Thymus (tissue), 11 donors: ENCODE measurements around the gene SPATA6. TPM values are rescaled to one million over a fixed set of nuclear protein-coding genes. Genes with fewer than 3 reads are reported as not detected.

ENCODE experiments used
- DNase-seq, 9 donors: peaks; one replicate each; pipeline ENCODE4 v3.0.0-alpha.2; 2013; ENCODE audit warnings: low spot score in 9 of 9, low read depth in 6 of 9, missing footprints in 1 of 9
- H3K27ac ChIP-seq, 2 donors: one replicate each; pipeline ENCODE4 v1.5.1; 2013; ENCODE audit warnings: control low read depth in 1 of 2, low read depth in 1 of 2, low read length in 1 of 2, mild to moderate bottlenecking in 1 of 2, moderate library complexity in 1 of 2
- H3K27me3 ChIP-seq, 2 donors: one replicate each; pipeline ENCODE4 v1.5.1; 2013; ENCODE audit warnings: low read length in 1 of 2; ENCODE audit not compliant: control insufficient read depth in 2 of 2, insufficient read depth in 1 of 2
- H3K36me3 ChIP-seq, 2 donors: one replicate each; pipeline ENCODE4 v1.5.1; 2013; ENCODE audit warnings: low read length in 1 of 2, mild to moderate bottlenecking in 1 of 2, moderate library complexity in 1 of 2; ENCODE audit not compliant: control insufficient read depth in 2 of 2, insufficient read depth in 2 of 2
- H3K4me1 ChIP-seq, 2 donors: one replicate each; pipeline ENCODE4 v1.5.1; 2013; ENCODE audit warnings: low read length in 2 of 2; ENCODE audit not compliant: control insufficient read depth in 2 of 2, insufficient read depth in 2 of 2
- H3K4me3 ChIP-seq, 2 donors: one replicate each; pipeline ENCODE4 v1.5.1; 2013; ENCODE audit warnings: low read length in 2 of 2, control low read depth in 1 of 2, mild to moderate bottlenecking in 1 of 2
- H3K9me3 ChIP-seq, 2 donors: one replicate each; pipeline ENCODE4 v1.5.1; 2013; ENCODE audit warnings: low read length in 1 of 2, mild to moderate bottlenecking in 1 of 2; ENCODE audit not compliant: control insufficient read depth in 2 of 2, insufficient read depth in 1 of 2
- WGBS: extraction: QIAGEN DNeasy Blood & Tissue Kit; methylation state at CpG from one replicate; pipeline ENCODE4 v1.1.7; 2013; 5-methylcytosine and 5-hydroxymethylcytosine counted together
- polyA plus RNA-seq: library from polyadenylated mRNA; stranded (reverse); fragments of 200-250 nt; gene quantifications from one replicate; pipeline ENCODE4 v1.2.3, GENCODE V29; 2013
- total RNA-seq: library from RNA; stranded (reverse); fragments of 120-200 nt; gene quantifications from one replicate; pipeline ENCODE4 v1.2.4, GENCODE V29; 2013
- donor health status: healthy.

The SPATA6 gene
- total and polyA plus RNA-seq, 2 donors = 5.2 to 6.0 TPM

DNA sequence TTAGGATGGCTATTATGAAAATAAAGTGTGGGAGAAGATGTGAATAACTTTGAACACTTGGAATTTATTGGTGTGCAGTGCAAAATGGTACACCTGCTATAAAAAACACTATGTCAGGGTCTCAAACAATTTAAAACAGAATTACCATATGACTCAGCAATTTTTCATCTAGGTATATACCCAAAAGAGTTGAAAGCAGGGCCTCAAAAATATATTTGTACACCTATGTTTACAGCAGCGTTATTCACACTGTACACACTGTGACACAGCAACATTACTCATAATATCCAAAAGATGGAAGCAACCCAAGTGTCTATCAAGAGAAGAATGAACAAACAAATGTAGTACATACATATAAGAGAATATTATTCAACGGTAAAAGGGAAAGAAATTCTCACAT is 75.8 kb downstream of the SPATA6 start:
- no peak overlapping the region for H3K27ac ChIP-seq
- 72% methylated on average over 2 of the region's 2 CpGs for WGBS
- no peaks in the 10 kb centered on the region for H3K36me3 ChIP-seq
- H3K27me3 ChIP-seq = no peaks in the 10 kb centered on the region
- H3K4me1 ChIP-seq = no peaks in the 10 kb centered on the region
- DNase-seq = no peak
- no peaks in the 10 kb centered on the region for H3K9me3 ChIP-seq
- no peak overlapping the region for H3K4me3 ChIP-seq

GRCh38 chr1:48391926-48392325 is 80.1 kb downstream of the SPATA6 start:
- no peak for DNase-seq
- WGBS = 96% methylated on average over 2 of the region's 2 CpGs
- H3K27ac ChIP-seq = no peak overlapping the region
- H3K9me3 ChIP-seq = no peaks in the 10 kb centered on the region
- H3K27me3 ChIP-seq = no peaks in the 10 kb centered on the region
- no peaks in the 10 kb centered on the region for H3K4me1 ChIP-seq
- H3K4me3 ChIP-seq = no peak overlapping the region
- H3K36me3 ChIP-seq = no peaks in the 10 kb centered on the region

DNA sequence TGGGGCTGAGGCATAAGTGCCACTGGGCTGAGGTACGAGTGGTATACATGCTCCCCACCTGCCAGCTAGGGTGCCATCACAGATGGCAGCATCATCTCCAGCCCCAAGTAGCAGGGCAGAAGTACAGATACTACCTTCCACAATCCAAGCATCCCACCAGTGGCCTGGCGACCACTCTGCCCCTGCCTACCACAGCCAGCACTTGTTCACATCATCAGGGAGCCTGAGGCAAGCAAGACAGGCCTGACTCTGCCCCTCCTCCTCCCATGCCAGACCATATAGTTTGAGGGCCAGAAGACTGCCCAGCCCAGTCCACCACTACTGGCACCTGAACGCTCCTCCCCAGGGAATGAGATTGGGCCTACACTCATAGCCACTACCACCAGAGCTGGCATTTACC is 84.6 kb downstream of the SPATA6 start:
- no peak for DNase-seq
- 98% methylated on average over 3 of the region's 3 CpGs for WGBS
- H3K4me1 ChIP-seq = no peaks in the 10 kb centered on the region
- H3K9me3 ChIP-seq = no peaks in the 10 kb centered on the region
- H3K4me3 ChIP-seq = no peak overlapping the region
- no peak overlapping the region for H3K27ac ChIP-seq
- no peaks in the 10 kb centered on the region for H3K36me3 ChIP-seq
- no peaks in the 10 kb centered on the region for H3K27me3 ChIP-seq

GRCh38 chr1:48374785-48375184 is 97.2 kb downstream of the SPATA6 start:
- H3K9me3 ChIP-seq = peaks cover 0 to 7% of the 10 kb centered on the region in 2 donors

GRCh38 chr1:48371598-48371997 is 100.4 kb downstream of the SPATA6 start:
- no peaks in the 10 kb centered on the region for H3K4me1 ChIP-seq
- WGBS = 91% methylated on average over 2 of the region's 2 CpGs
- H3K4me3 ChIP-seq = no peak overlapping the region

More at GRCh38 chr1:48374785-48375184, 97.2 kb downstream of the SPATA6 start:
- no peak overlapping the region for H3K27ac ChIP-seq
- no peak for DNase-seq
- H3K4me1 ChIP-seq = no peaks in the 10 kb centered on the region
- H3K4me3 ChIP-seq = no peak overlapping the region
- no peaks in the 10 kb centered on the region for H3K27me3 ChIP-seq
- H3K36me3 ChIP-seq = no peaks in the 10 kb centered on the region

GRCh38 chr1:48362901-48363300 is 109.1 kb downstream of the SPATA6 start:
- Histone ChIP-seq H3K4me3 (no peak overlapping the region), H3K4me1 (no peaks in the 10 kb centered on the region), H3K27ac (no peak overlapping the region), H3K9me3 (no peaks in the 10 kb centered on the region), H3K36me3 (no peaks in the 10 kb centered on the region), H3K27me3 (no peaks in the 10 kb centered on the region)
- DNase-seq = no peak
- WGBS = 94% methylated on average over 7 of the region's 7 CpGs

More at GRCh38 chr1:48371598-48371997, 100.4 kb downstream of the SPATA6 start:
- H3K9me3 ChIP-seq = peaks cover 0 to 10% of the 10 kb centered on the region in 2 donors
- H3K27me3 ChIP-seq = no peaks in the 10 kb centered on the region
- no peak for DNase-seq
- H3K36me3 ChIP-seq = no peaks in the 10 kb centered on the region
- H3K27ac ChIP-seq = no peak overlapping the region

DNA sequence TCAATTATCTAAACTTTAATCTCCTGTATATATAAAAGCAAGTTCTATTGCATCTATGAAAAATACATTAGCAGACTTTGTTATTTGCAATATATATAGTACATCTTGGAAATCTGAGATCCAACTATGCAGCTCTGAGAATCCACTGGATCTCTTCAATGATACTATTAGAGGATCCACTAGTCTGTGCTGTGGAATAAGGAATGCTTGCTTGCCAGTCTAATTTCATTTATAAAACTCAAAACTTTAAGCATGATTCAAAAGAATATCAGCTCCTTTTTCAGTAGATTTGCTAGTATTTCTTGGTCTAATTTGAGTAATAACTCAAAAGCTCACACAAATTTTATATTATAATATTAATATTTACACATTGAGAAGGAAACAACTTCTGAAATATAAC is 115.1 kb downstream of the SPATA6 start:
- DNase-seq = no peak
- Histone ChIP-seq H3K27me3 (no peaks in the 10 kb centered on the region), H3K9me3 (no peaks in the 10 kb centered on the region), H3K27ac (no peak overlapping the region), H3K4me1 (no peaks in the 10 kb centered on the region), H3K36me3 (no peaks in the 10 kb centered on the region), H3K4me3 (no peak overlapping the region)

- H3K9me3 ChIP-seq = no peaks in the 10 kb centered on the region
- no peaks in the 10 kb centered on the region for H3K4me1 ChIP-seq
- H3K27ac ChIP-seq = no peak overlapping the region
- no peaks in the 10 kb centered on the region for H3K36me3 ChIP-seq
- WGBS = 97% methylated on average over 4 of the region's 4 CpGs
- no peak overlapping the region for H3K4me3 ChIP-seq
- H3K27me3 ChIP-seq = no peaks in the 10 kb centered on the region
- no peak for DNase-seq
These were observed 127.6 kb downstream of the SPATA6 start for GRCh38 chr1:48344373-48344772.

GRCh38 chr1:48341221-48341620 is 130.8 kb downstream of the SPATA6 start:
- Histone ChIP-seq H3K36me3 (no peaks in the 10 kb centered on the region), H3K27me3 (no peaks in the 10 kb centered on the region), H3K27ac (no peak overlapping the region), H3K4me1 (no peaks in the 10 kb centered on the region), H3K4me3 (no peak overlapping the region), H3K9me3 (no peaks in the 10 kb centered on the region)
- DNase-seq = no peak
- 97% methylated on average over 3 of the region's 3 CpGs for WGBS

GRCh38 chr1:48338257-48338656 is 133.7 kb downstream of the SPATA6 start:
- no peaks in the 10 kb centered on the region for H3K4me1 ChIP-seq
- 76% methylated on average over 4 of the region's 4 CpGs for WGBS

More at GRCh38 chr1:48338257-48338656, 133.7 kb downstream of the SPATA6 start:
- no peak overlapping the region for H3K27ac ChIP-seq
- DNase-seq = no peak
- H3K36me3 ChIP-seq = no peaks in the 10 kb centered on the region
- H3K4me3 ChIP-seq = no peak overlapping the region
- H3K9me3 ChIP-seq = peaks cover 0 to 1% of the 10 kb centered on the region in 2 donors
- no peaks in the 10 kb centered on the region for H3K27me3 ChIP-seq
